ENCODE measurements around the gene TMEM116.

- TF ChIP-seq CTCF (IDR thresholded peaks at IDR 0.05; ENCODE audit: low read depth, low read length) = no peak
- no peak for TF ChIP-seq EZH2phosphoT487 (IDR thresholded peaks at IDR 0.05; ENCODE audit: low read depth)
Measured at GRCh38 chr12:112010415-112011344, 2.3 kb downstream of the TMEM116 start.

All from OCI-LY3 (cell line).